H1 (cell line): ENCODE data around the gene CUX1. TPM values are rescaled to one million over a fixed set of nuclear protein-coding genes. Genes with fewer than 3 reads are reported as not detected.

Source experiments
- POU5F1 ChIP-seq: IDR thresholded peaks from 2 replicates; pipeline ENCODE4 v1.6.1; 2011; ENCODE audit warnings: low read depth, mild to moderate bottlenecking, low read length, moderate library complexity
- polyA plus RNA-seq, 7 experiments: library from polyadenylated mRNA; depleted of rRNA in 3 of 7; stranded (reverse) in 5 of 7; unstranded in 2 of 7; fragments of >200 nt in 5 of 7; fragments of 200-250 nt in 2 of 7; gene quantifications; 1 replicate in 5 of 7; 2 replicates in 1 of 7; 4 replicates in 1 of 7; pipeline versions ENCODE4 v1.2.1 to v1.2.3, GENCODE V29; 2011 to 2013; ENCODE audit warnings: missing spikeins in 2 of 7, mixed read lengths in 2 of 7
- total RNA-seq: library from RNA; stranded (reverse); fragmentation: NEBNext Ultra II Directional; extraction: Animal tissue kit (Norgen Biotek cat#: 25700); gene quantifications from 2 replicates; pipeline ENCODE4 v1.2.1, GENCODE V29; 2021

The CUX1 gene
- total and polyA plus RNA-seq, 2 of the 8 experiments (the other 6 are each of a cell fraction or from before 2014, with no cell fraction given): 21.6 to 65.9 TPM

DNA sequence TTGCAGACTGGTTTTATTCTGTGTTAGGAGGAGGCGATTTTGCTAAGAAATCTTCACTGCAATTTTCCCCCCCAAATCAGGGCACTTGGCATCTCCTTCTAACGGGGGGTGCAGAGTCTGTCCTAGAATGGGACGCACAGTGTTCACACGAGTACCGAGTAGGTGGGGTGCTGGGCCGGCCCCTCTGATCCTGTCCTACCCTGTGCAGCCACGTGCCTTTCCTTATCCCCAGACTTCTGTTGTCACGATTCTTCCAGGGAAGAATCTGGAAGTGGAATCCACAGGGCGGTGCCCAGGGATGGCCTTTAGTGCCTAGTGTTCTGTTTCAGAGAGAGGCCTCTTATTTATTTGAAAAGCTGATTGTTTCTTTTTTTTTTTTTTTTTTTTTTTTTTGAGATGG is 16.4 kb downstream of the CUX1 start (continued):
- TF ChIP-seq POU5F1: no peak
